RPMI8226 (cell line): ENCODE measurements around the gene PIK3R4.

Source experiments
- DNase-seq: peaks from one replicate; pipeline ENCODE4 v3.0.0-alpha.2; 2015

The PIK3R4 gene

DNA sequence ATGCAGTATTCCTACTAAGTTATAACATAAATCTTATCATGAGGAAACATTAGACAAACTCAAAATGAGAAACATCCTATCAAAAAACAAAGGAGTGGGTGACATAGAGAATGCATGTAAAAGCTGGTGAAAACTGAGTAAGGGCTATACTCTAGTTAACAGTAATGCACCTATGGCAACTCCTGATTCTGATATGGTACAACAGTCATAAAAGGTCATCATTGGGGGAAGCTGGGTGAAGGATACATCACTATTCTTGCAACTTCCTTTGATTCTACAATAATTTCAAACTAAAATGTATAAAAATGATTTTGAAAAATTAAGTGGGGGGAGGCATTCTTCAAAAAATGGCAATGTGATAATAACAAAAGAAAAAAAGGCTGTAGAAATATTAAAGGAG lies 6.8 kb downstream of the PIK3R4 start:
- no peak for DNase-seq

DNA sequence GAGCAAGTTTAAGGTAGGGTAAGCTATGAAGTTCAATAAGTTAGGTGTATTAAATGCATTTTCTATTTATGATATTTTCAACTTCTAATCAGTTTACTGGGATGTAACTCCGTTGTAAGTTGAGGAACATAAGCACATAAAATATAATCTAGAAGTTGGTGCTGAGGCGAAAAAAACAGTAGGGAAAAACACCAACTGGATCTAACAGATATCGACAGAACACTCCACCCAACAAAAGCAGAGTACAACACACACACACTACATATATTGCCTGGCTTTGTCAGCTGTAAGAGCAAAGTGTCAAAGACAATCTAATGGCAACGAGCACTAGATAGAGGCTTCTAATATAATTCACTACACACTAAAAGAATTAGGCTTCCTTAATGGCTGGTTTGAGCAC lies 8.4 kb downstream of the PIK3R4 start:
- DNase-seq = no peak

DNA sequence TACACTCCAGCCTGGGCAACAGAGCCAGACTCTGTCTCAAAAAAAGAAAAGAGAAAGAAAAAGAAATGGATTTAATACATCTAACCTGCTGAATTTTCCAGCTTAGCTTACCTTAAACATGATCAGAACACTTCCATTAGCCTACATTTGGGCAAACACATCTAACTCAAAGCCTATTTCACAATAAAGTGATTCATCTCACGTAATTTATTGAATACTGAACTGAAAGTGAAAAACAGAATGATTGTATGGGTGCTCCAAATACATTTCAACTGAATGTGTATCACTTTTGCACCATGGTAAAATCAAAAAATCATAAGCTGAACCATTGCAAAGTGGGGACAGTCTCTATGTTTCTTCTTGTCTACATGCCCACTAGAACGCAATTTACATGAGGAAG lies 9.0 kb downstream of the PIK3R4 start:
- no peak for DNase-seq

DNA sequence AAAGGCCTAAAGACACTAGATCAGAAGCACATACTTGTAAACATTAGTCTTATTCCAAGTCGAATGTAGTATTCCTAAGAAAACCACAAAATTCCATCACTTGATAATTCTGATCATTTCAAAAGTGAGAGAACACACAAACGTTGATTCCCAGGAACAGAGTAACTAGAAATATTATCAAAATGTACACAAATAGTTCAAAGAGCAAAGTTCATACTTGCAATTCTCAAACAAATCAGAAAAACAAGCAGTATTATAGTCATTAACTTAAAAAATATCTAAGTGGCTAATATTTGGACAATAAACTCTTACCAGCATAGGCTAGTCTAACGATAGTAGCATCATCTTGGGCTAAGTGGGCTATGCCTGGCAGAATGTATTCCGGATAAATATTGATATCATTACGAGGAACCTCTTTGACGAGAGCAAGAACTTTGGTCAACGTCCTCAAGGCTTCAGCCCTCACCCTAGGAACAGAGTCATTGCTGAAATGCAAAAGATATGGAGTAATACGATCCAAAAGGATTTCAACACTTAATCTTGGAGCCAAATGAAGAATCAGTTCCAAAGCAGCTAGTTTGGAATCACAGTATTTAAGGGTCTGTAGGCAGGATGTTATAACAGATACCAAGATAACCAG lies 13.3 kb downstream of the PIK3R4 start:
- DNase-seq = no peak

GRCh38 chr3:130732501-130732900 lies 14.1 kb downstream of the PIK3R4 start:
- no peak for DNase-seq

GRCh38 chr3:130731817-130732216 lies 14.8 kb downstream of the PIK3R4 start:
- no peak for DNase-seq

DNA sequence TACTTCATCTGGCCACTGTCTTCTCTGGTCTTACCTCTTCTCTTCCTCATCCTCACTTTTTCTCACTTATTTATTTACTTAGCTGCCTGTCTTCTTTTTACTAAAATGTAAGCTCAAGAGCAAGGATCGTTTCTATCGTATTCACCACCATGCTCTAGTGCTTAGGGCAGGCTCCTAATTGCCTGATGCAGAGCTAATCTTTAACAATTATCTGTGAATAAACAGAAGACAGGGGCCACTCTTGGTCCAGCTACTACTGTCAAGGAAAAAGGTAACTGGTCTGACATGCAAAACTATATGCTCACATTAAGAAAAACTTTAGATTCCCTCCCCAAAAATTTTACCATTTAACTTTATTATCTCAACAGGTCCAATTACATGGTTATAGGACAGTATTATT lies 17.5 kb downstream of the PIK3R4 start:
- no peak for DNase-seq

DNA sequence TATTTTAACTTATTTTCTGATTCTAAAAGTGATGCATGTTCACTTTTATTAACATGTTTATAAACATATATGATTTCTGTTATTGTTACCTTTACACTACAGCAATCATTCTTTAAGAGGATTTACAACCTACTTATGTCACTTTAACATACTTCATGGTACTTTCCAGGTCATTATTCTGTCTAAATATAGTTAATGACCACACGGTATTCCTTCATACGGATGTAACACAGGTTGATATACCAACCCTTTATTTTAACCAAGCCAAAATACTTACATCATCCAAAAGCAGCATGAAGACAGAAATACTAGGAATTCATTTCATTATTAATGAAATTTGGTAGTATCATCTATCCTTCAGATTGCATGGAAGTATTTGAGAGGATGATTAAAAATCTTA lies 18.6 kb downstream of the PIK3R4 start:
- DNase-seq = no peak

DNA sequence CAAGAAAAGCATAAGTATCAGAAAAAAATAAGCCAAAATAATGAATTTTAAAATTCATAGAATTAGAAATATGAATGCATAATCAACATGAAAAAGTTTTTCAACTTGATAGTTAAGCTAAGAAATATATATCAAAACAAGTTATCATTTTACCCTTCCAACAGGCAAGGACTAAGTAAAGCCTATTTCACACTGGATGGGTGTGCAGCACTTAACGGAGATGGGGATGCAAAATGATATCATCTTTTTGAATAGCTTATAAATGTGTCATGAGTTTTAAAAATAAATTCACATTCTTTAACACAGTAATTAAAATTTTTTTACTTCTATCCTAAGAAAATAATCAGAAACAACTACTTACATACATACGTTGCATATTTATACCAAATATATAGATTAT lies 20.9 kb downstream of the PIK3R4 start:
- DNase-seq = no peak

DNA sequence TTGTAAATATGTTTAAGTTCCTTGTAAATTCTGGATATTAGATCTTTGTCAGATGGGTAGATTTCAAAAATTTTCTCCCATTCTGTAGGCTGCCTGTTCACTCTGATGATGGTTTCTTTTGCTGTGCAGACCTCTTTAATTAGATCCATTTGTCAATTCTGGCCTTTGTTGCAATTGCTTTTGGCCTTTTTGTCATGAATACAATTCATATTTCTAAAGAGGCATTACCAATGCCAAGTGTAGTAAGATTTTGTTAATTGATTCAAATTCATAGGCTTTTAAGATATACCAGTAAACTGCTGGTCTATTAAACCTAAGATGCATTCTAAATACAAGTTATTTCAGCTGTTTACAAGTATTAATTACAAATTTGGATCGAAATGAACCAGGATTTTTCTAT lies 31.0 kb downstream of the PIK3R4 start:
- DNase-seq = no peak

DNA sequence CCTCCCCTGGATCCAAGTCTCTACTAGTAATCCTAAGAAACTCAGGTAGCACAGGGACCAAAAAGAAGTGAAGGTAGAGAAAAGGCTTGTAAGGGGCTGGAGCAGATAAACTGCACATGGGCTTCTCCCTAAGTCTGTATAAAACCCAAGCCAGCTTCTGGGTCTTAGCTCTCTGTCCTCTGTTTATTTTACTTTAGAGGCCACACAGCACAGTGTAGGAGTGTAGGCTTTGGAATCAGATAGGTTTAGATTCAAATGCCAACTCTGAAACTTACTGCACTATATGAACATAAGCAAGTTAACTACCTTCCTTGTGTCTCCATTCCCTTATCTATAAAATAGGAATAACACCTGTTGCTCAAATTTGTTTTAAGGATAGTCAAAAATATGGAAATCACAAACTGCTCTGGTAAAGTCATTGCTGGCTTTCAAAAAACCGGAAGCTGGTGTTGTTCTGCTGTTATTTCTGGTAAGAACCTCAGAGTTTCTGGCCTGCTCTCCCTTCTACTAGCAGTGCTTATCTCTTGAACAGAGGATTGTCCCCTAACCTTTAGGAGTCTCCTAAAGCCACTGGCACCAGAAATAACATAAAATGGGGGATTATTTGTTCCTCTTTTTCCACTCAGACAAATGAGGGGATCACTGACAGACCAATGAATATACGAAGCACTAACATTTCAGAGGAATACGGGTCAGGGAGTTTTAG lies 33.8 kb downstream of the PIK3R4 start:
- no peak for DNase-seq

GRCh38 chr3:130711565-130712324 lies 34.9 kb downstream of the PIK3R4 start:
- DNase-seq = no peak

- DNase-seq = no peak
Measured at GRCh38 chr3:130709671-130710070, 37.0 kb downstream of the PIK3R4 start.

GRCh38 chr3:130707902-130708601 lies 38.6 kb downstream of the PIK3R4 start:
- DNase-seq = no peak

DNA sequence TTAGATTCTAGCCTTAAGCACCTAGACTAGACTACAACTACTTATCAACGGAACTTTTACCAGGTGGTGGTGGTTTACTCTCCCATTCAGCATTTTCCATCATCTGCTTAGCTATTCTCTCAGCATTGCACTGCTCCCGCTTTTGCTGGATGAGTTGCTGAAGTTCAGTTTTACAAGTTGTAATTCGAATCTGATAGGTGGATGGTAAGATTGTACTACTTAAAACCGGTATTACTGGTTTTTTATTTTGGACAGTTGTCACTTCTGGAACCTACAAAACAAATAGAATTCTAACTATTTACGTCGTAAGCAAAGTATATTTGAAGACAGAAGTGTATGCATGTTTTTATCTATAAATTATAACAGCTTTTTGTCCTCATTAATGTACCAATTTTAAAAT lies 41.1 kb downstream of the PIK3R4 start:
- no peak for DNase-seq

DNA sequence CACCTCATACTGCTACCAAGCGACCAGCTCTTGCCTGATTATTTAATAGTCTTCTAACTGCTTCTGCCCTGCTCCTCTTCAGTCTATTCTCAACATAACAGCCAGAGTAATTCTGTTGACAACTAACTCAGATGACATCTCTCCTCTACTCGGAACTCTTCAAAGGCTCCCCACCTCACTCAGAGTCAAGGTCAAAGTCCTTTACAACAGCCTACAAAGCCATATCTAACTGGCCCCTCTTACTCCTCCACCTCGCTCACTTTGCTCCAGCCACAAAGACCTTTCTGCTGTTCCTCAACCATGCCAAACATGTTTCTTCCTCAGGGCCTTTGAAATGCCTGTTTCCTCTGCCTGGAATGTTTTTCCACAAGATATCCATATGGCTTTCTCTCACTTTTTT lies 43.6 kb downstream of the PIK3R4 start:
- DNase-seq = no peak

- no peak for DNase-seq
Measured at GRCh38 chr3:130700541-130700940, 46.1 kb downstream of the PIK3R4 start.

DNA sequence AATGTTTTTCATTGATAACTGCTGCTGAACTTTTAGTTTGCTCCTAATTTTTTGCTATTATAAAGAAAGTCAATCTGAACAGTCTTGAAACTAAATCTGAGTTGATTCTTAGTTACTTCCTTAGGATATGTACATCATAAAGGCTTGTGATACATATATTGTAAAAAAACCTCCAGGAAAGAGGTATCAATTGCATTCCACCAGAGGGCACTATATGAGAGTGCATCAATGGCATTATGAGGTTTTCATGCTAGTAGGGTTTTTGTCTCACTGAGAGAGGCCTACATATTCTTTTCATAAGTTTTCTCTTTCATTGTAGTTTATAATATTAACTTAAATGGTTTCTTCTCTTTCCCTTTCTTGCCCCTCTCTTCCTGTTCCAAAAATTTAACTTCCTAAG lies 46.9 kb downstream of the PIK3R4 start:
- peak; percentile 53 for DNase-seq

DNA sequence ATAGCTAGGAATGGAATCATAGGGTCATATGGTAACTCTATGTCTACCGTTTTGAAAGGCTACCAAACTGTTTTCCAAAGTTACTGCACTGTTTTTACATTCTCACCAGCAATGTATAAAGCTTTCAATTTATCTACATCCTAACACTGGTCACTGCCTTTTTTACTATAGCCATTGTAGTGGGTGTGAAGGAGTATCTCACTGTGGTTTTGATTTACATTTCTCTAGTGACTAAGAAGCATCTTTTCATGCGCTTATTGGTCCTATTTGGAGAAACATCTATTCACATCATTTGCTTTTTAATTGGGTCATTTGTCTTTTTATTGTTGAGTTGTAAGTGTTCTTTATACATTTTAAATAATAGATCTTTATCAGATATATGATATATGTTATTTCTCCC lies 53.3 kb downstream of the PIK3R4 start:
- DNase-seq = no peak

GRCh38 chr3:130692455-130692854 lies 54.2 kb downstream of the PIK3R4 start:
- DNase-seq = no peak

DNA sequence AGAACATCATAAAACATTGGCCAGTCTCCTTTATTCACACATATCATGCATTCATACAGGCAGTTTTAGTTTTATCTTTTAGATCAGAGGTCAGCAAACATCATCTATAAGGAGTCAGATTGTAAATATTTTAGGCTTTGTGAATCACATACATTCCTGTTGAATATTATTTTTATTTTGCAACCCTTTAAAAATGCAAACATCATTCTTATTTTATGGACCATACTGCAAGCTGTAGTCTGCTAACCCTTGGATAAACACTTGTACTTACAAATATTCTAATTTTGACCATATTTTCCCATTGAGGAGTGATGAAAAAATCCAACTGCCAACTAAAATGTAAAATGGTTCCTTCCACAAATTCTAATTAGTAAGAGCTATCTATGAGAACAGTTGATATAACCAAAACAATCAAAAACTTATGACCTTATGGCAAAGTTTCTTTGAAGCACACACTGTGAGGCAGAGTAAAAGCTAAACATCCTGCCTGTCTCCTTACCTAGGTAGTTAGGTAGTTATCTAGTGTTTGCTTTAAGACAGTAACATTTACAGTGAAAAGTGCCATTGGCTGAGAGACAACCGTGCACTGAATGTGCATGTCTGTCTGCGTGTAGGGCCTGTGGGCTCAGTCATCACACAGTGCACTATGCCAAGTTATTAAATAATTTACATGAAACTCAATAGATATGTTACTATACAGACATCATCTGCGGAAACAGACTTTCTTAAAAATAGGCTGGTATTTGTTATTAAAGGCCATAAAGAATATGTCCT lies 57.7 kb downstream of the PIK3R4 start:
- DNase-seq = no peak

DNA sequence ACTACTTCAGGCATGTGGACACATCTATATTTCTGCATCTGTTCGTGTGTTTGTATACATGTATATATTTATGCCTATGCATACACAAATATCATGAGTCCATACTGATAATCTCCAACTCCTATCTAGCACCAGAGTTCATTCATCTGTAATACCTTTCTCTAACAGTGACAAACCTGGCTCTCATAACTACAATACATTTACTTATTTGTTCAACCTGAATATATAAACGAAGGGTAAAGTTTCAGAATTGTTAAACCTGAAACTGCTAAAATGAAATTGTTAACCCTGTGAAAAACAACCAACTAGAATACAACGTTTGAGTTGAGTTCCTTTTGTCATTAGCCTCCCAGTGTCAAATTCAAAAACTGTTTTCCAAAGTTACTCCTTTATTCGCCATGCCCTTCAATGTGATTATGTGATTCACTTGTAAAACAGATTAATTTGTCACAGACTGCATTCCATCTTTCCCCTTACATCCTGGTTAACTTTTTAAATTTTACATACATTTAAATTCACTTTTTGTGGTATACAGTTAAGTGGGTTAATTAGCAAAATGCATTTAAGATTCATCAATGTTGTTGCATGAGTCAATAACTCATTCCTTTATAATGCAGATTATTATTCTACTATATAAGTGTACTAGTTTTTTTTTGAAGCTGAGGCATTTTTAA lies 58.5 kb downstream of the PIK3R4 start:
- DNase-seq = no peak
